ENCODE measurements around the gene BPIFB2.

BPIFB2 gene

DNA sequence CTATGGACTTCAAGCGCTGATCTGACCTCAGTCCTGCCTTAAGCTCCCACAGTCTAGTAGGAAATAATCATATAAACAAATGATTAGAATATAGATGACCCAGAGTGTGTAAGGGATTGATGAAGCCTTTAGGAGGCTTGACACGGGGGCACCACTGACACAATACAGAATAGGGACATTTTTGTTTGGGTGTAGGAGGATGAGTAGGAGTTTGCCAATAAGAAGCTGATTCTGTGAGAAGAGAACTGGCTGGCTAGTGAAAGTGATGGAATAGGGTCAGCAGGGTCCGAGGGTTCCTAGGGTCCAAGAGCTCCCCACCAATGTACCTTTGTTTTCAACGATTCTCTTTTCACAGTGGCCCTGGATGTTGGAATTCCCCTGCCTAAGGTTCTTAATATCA is 64.9 kb downstream of the BPIFB2 start:
- no peak overlapping the region for H3K4me3 ChIP-seq (ENCODE audit: low read depth, low read length)
- in situ Hi-C loops (cut with HindIII; ENCODE audit: low sequenced_read_pairs) = no loop called here
- TF ChIP-seq, protein P1, sequence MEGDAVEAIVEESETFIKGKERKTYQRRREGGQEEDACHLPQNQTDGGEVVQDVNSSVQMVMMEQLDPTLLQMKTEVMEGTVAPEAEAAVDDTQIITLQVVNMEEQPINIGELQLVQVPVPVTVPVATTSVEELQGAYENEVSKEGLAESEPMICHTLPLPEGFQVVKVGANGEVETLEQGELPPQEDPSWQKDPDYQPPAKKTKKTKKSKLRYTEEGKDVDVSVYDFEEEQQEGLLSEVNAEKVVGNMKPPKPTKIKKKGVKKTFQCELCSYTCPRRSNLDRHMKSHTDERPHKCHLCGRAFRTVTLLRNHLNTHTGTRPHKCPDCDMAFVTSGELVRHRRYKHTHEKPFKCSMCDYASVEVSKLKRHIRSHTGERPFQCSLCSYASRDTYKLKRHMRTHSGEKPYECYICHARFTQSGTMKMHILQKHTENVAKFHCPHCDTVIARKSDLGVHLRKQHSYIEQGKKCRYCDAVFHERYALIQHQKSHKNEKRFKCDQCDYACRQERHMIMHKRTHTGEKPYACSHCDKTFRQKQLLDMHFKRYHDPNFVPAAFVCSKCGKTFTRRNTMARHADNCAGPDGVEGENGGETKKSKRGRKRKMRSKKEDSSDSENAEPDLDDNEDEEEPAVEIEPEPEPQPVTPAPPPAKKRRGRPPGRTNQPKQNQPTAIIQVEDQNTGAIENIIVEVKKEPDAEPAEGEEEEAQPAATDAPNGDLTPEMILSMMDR (IDR thresholded peaks at IDR 0.05; ENCODE audit: low read depth, low read length) = no peak
- no peak for DNase-seq (ENCODE audit: low read depth, low spot score)

DNA sequence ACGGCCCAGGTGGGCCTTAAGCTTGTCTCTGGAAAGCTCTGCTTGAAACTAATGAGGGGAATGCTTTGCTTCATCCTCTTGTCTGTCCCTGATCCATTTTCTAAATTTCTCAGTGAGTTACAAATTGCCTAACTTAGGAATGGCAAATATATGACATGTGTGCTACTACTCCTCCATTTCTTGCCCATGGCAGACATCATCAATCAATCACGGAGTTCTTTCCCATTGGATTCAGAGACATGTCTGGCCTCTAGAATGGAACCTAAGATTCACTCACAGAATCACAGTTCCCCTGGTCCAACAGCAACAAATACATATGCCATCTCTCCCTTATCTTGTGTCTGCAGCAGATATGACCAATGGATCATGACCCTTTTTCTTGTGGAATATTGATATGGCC is 65.3 kb downstream of the BPIFB2 start:
- DNase-seq (ENCODE audit: low read depth, low spot score) = no peak
- H3K4me3 ChIP-seq (ENCODE audit: low read depth, low read length) = no peak overlapping the region
- in situ Hi-C loops (cut with HindIII; ENCODE audit: low sequenced_read_pairs) = no loop called here
- TF ChIP-seq, protein P1 (IDR thresholded peaks at IDR 0.05; ENCODE audit: low read depth, low read length) = no peak

Data from astrocyte of the spinal cord (primary cell).